GM18526 (cell line): ENCODE results near the gene TENT5C.

ENCODE experiments used
- POLR2A ChIP-seq: IDR thresholded peaks from 3 replicates; pipeline ENCODE4 v1.6.1; 2011; ENCODE audit not compliant: insufficient read length; ENCODE audit errors: extremely low read depth

Gene TENT5C

GRCh38 chr1:117583247-117583646 lies 22.6 kb upstream of the TENT5C start:
- TF ChIP-seq POLR2A = no peak

DNA sequence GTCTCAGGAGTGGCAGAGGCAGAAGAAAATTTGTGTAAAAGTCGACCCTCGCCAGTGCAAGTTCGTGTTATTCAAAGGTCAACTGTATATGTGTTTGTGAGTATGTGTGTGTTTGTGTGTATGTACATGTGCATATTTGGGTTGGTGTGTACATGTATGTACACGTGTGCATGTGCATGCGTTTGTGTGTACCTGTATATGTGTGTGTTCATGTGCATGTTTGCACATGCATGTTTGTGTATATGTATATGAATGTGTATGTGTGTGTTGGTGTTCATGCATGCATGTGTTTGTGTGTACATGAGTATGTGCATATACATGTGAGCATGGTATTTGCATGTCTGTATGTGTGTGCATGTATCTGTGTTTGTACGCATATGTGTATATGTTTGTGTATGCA lies 21.7 kb upstream of the TENT5C start:
- TF ChIP-seq POLR2A = no peak

- no peak for TF ChIP-seq POLR2A
Observed at GRCh38 chr1:117585086-117585485, 20.8 kb upstream of the TENT5C start.

DNA sequence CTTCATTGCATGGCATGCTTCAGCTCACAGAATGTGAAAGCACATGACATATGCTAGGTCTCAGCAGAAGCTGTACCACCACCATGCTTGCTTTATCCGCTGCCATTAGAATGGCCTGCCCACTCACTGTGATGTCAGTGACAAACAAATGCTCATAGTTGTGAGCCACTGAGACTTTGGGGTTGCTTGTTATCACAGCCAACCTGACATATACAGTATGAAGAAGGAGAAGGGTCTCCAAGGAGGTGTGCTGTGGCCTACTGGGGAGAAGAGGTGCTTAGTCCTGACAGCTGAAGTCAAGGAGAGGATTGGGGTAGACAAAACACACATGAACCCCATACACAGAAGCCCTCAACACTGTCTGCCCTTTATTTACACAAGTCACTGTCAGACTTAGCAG lies 19.5 kb upstream of the TENT5C start:
- no peak for TF ChIP-seq POLR2A

DNA sequence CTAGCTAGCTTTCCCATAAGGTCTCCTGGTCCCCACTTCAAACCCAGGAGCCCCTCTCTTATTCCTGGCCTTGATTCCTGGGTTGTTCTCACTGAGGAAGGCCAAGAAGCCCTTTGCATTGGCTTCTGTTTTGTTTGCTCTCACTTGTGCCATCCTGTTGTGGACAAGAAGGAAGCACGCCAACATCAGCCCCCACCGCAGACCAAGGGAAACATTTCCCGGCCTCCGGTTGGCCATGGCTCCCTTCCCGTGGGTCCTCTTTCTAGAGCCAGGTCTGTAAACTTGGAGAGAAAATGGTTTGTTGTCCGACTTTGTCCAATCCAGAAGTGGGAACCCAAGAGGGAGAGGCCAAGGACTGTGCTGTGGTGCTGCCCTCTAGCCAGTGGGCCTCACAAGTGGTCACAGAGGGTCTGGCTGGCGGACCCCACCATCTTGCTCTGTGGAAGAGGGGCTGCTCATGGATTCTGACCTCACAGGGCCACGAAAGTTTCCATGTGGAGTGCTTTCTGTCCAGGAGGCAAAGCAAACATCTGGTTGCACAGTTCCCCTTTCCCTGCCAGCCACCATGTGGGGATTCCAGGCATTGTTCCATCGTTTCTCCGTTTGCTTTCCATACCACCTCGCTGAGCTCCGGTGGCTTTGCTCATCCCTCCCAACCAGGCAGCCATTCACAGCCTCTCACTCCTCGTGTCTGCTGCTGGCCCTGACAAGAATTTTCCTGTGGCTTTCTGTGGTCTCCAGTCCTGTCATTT lies 18.9 kb upstream of the TENT5C start:
- no peak for TF ChIP-seq POLR2A

DNA sequence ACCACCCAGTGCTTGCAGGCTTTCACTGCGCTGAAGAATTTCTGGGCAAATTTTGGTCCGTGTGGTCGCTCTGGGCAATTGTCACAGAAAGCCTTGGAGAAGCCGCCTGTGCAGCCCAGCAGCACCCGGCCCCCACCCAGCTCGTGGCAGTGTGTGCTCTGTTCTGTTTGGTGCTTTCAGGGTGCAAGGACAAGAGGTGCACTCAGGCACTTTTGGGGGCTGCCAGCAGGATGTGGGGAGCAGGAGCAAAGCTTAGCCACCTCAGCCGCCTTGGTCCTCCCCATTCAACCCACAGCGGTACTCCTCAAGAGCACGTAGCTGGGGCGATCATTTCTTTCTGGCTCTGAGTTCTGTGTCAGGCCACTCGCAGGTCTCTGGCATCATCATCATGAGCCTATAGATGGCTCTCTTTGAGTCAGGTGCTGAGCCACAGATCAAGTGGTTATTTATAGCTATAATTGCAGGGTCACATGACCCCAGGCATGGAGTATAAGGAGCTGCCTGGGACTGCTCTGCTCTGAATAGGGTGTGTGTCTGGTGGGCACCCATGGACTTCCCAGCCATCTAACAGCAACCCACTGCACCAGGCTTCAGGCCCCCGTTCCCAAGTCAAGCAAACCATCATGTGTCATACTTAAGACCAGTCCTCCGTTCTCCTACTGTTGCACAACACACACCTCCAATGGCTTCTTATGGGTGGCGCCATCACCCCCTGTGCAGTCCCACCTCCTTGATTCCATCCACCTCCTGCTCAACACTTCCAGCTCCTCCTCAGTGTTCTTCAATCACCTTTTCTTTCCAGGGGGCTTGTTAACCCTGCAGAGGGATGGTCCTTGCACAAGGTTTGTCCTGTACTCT lies 18.1 kb upstream of the TENT5C start:
- no peak for TF ChIP-seq POLR2A

DNA sequence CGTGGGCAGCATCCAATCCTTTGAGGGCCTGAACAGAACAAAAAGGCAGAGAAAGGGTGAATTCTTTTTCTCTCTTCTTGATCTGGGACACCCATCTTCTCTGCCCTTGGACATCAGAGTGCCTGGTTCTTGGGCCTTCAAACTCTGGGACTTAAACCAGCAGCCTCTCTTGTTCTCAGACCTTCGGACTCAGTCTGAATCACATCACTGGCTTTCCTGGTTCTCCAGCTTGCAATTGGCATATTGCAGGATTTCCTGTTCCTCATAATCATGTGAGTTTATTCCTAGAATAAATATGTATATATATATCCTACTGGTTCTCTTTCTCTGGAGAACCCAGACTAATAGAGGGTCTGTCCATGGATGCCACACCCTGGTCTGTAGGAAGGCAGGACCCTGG lies 16.3 kb upstream of the TENT5C start:
- TF ChIP-seq POLR2A = no peak

DNA sequence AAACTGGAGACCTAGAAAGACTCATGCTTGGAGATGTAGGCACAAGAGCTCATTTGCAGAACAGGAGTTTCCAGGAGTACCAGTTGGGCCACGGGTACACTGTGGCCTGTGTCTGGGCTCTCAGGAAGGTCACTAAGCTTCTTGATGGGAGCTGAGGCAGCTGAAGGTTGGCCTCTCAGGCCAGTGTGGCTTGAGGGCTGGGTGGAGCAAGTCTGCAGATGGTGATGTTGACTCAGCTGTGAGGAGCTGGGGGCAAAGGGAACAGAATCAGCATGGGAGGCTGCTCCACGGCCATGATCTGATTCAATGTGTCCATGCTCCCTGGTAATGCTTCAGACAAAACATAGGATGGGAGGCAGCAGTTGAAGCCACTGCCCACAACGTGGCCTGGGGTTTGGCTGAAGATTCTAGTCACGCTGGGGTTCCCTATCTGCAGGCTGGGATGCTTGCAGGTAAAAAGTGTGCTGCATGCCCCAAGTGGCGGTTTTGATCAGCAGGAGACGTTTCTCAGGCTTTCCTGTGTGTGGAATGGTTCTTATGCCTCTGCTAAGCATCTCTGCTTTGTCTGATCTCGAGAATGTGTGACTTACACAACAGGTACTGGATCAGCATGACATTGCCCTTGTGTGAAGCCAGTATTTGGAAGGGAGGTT lies 15.4 kb upstream of the TENT5C start:
- TF ChIP-seq POLR2A = no peak

DNA sequence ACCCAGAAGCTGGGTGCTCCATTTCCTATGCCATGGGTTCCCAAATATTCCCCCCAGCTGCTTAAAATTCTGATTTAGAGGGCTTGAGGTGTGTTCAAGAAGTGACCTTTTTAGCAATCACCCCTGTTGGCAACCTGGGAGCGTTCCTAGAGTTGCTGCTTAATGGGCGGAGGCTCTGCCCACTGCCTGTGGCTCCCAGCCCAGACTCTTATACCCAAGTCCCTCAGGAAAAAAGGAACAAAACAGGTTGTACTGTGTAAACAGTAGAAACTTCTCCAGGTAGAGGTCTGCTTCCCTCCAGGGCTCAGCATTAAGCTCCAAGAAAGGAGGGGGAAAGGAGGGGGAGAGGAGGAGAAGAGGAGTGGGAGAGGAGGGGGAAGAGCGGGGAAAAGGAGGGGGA lies 14.6 kb upstream of the TENT5C start:
- TF ChIP-seq POLR2A = no peak

GRCh38 chr1:117592155-117592554 lies 13.7 kb upstream of the TENT5C start:
- TF ChIP-seq POLR2A = no peak

- no peak for TF ChIP-seq POLR2A
Observed at GRCh38 chr1:117594261-117594990, 11.4 kb upstream of the TENT5C start.

DNA sequence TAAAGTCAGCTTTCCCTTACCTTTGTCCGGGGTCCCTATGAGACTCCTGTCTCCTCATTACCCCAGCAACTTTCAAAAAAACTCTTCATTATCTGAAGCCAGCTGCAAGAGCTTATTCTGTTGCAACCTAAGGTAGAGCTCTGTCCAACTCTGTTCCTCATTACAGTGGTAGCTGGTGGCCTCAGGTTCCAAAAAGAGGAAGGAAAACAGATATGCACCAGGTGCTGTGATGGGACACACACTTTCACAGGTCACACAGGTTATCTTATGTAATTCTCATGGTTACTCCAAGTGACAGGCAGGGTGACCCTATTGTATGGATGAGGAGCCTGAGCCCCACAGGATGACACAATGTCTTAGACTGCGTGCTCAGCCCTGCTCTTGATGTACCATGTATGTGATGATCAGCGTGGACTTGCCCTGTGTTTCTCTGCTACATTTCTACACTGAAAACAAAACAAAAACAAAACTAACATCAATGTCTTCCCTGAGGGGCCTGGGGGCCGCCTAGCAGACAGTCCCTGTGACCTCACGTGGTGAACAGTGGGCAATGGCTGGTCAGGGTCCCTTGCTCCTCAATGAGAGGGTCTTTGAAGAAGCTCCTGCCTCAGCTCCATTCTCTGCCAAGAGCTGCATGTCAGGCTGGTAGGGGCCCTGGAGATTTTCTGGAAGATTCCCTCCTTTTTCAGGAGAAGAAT lies 9.7 kb upstream of the TENT5C start:
- TF ChIP-seq POLR2A = no peak

DNA sequence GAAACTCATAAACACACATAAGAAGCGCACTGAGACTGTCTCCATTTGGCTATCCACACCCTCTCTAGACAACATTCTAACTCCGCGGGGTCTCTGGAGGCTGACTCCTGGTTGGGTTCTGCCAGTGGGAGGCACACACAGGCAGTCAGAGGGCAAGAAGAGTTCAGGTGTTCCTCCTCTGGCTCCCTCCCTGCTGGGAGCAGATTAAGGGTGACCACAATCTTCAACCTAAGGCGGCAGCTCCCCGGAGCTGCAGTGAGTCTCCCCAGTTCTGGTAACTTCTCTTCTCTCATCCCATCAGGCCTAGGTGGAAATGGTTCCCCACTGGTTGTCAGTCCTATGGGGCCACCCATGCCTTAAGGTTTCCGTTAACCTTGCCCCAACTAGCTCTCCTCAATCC lies 7.4 kb upstream of the TENT5C start:
- TF ChIP-seq POLR2A = no peak

DNA sequence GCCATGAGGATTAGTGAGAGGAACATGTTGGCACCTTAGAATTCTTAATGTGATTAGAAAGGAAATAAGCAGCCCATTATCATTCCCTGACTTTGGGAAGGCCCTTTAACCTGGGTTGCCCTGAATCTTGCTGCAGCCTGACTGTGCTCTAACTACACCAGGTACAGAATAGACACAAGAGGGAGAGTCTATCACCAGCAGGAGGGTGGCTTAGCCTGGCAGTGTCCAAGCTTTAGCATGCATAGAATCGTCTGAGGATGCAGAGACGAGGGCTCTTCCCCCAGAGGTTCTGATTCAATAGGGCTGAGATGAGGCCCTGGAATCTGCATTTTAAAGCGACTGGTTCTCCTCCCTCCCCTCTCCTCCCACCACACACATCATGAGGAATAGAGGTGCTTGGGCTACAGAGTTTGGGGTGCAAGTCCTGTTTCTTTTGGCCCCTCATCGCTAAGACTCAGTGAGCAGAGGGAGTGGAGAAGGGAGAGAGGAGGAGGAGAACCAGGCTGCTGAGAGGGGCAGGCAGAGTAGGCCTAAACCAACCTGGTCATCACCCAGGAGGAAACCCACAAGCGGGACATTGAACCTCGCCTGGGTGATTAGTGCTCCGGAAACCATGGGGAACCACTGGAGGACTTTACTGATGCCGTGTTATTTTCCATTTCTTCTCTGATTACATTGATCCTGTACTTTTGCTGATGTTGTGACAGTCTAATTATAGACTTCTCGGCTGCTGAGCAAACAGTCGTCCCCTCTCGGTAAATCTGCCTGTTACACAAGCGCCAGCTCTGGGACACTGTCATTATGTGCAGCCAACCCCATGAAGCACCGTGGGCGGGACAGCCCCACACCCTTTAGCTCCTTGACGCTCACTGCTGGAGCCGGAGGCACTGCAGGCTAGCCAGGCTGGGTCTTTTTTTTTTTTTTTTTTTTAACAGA lies 6.3 kb upstream of the TENT5C start:
- no peak for TF ChIP-seq POLR2A
